Stomach smooth muscle (tissue), 2 donors: ENCODE data around the gene MAP3K3.

Source experiments
- H3K27ac ChIP-seq: one replicate; pipeline ENCODE4 v1.7.0; 2013; ENCODE audit warnings: mild to moderate bottlenecking, low read length, inconsistent platforms
- H3K27me3 ChIP-seq, 2 donors: one replicate each; pipeline ENCODE4 v1.7.0; 2013; ENCODE audit warnings: low read length in 2 of 2; ENCODE audit not compliant: insufficient read depth in 2 of 2, control insufficient read depth in 1 of 2
- H3K36me3 ChIP-seq, 2 donors: one replicate each; pipeline ENCODE4 v1.7.0; 2013; ENCODE audit warnings: low read length in 2 of 2; ENCODE audit not compliant: control insufficient read depth in 2 of 2, insufficient read depth in 2 of 2
- H3K4me1 ChIP-seq: one replicate; pipeline ENCODE4 v1.7.0; 2013; ENCODE audit warnings: low read length; ENCODE audit not compliant: control insufficient read depth, insufficient read depth
- H3K4me3 ChIP-seq, 2 donors: one replicate each; pipeline ENCODE4 v1.7.0; 2013; ENCODE audit warnings: low read length in 2 of 2
- H3K9ac ChIP-seq, 2 donors: one replicate each; pipeline ENCODE4 v1.7.0; 2013; ENCODE audit warnings: low read length in 2 of 2, mild to moderate bottlenecking in 1 of 2
- H3K9me3 ChIP-seq, 2 donors: one replicate each; pipeline ENCODE4 v1.7.0; 2013; ENCODE audit warnings: low read length in 2 of 2; ENCODE audit not compliant: control insufficient read depth in 2 of 2
- donor health status: healthy.
- donor health status: Pancreatic carcinoma.

MAP3K3 gene

GRCh38 chr17:63693411-63694113 is 71.3 kb downstream of the MAP3K3 start:
- no peak overlapping the region for H3K27ac ChIP-seq
- H3K27me3 ChIP-seq: no peaks in the 10 kb centered on the region
- no peak overlapping the region for H3K9ac ChIP-seq
- no peak overlapping the region for H3K4me3 ChIP-seq
- no peaks in the 10 kb centered on the region for H3K9me3 ChIP-seq
- H3K4me1 ChIP-seq: peaks cover 10% of the 10 kb centered on the region
- peaks cover 48 to 55% of the 10 kb centered on the region in 2 donors for H3K36me3 ChIP-seq

- Histone ChIP-seq H3K4me1 (peaks cover 18% of the 10 kb centered on the region), H3K9ac (no peak overlapping the region), H3K9me3 (no peaks in the 10 kb centered on the region), H3K4me3 (no peak overlapping the region), H3K27ac (peak overlapping the region; percentile 24), H3K36me3 (peaks cover 40 to 47% of the 10 kb centered on the region in 2 donors), H3K27me3 (no peaks in the 10 kb centered on the region)
These were observed 72.2 kb downstream of the MAP3K3 start for GRCh38 chr17:63694229-63694949.

GRCh38 chr17:63694950-63695773 is 72.9 kb downstream of the MAP3K3 start:
- Histone ChIP-seq H3K9me3 (no peaks in the 10 kb centered on the region), H3K4me3 (no peak overlapping the region), H3K36me3 (peaks cover 32 to 39% of the 10 kb centered on the region in 2 donors), H3K27ac (no peak overlapping the region), H3K9ac (no peak overlapping the region), H3K4me1 (peaks cover 20% of the 10 kb centered on the region), H3K27me3 (no peaks in the 10 kb centered on the region)

GRCh38 chr17:63695889-63696288 is 73.7 kb downstream of the MAP3K3 start:
- H3K27ac ChIP-seq: no peak overlapping the region

GRCh38 chr17:63696381-63696961 is 74.3 kb downstream of the MAP3K3 start:
- peak overlapping the region; percentile 11 for H3K27ac ChIP-seq
- no peaks in the 10 kb centered on the region for H3K27me3 ChIP-seq
- peaks cover 32% of the 10 kb centered on the region for H3K4me1 ChIP-seq
- no peaks in the 10 kb centered on the region for H3K9me3 ChIP-seq
- peaks cover 19 to 26% of the 10 kb centered on the region in 2 donors for H3K36me3 ChIP-seq
- no peak overlapping the region for H3K4me3 ChIP-seq
- H3K9ac ChIP-seq: no peak overlapping the region

More at GRCh38 chr17:63695889-63696288, 73.7 kb downstream of the MAP3K3 start:
- peaks cover 25 to 32% of the 10 kb centered on the region in 2 donors for H3K36me3 ChIP-seq
- no peaks in the 10 kb centered on the region for H3K27me3 ChIP-seq
- no peak overlapping the region for H3K9ac ChIP-seq
- no peaks in the 10 kb centered on the region for H3K9me3 ChIP-seq
- peaks cover 26% of the 10 kb centered on the region for H3K4me1 ChIP-seq
- no peak overlapping the region for H3K4me3 ChIP-seq

GRCh38 chr17:63697341-63698286 is 75.4 kb downstream of the MAP3K3 start:
- Histone ChIP-seq H3K36me3 (peaks cover 8 to 15% of the 10 kb centered on the region in 2 donors), H3K27me3 (no peaks in the 10 kb centered on the region), H3K27ac (peak overlapping the region; percentile 11), H3K4me3 (peak overlapping the region in 1 of 2 donors; percentile 15), H3K4me1 (peaks cover 33% of the 10 kb centered on the region), H3K9ac (no peak overlapping the region), H3K9me3 (no peaks in the 10 kb centered on the region)

- no peaks in the 10 kb centered on the region for H3K27me3 ChIP-seq
- H3K9ac ChIP-seq: no peak overlapping the region
- peaks cover 6 to 14% of the 10 kb centered on the region in 2 donors for H3K36me3 ChIP-seq
- no peaks in the 10 kb centered on the region for H3K9me3 ChIP-seq
- peak overlapping the region in 1 of 2 donors; percentile 29 for H3K4me3 ChIP-seq
- H3K4me1 ChIP-seq: peaks cover 33% of the 10 kb centered on the region
- no peak overlapping the region for H3K27ac ChIP-seq
These were observed 76.2 kb downstream of the MAP3K3 start for GRCh38 chr17:63698381-63698885.

GRCh38 chr17:63698886-63699637 is 76.8 kb downstream of the MAP3K3 start:
- Histone ChIP-seq H3K9ac (no peak overlapping the region), H3K27me3 (no peaks in the 10 kb centered on the region), H3K9me3 (no peaks in the 10 kb centered on the region), H3K4me3 (peak overlapping the region in 1 of 2 donors; percentile 29), H3K4me1 (peaks cover 33% of the 10 kb centered on the region), H3K27ac (no peak overlapping the region), H3K36me3 (peaks cover 9 to 13% of the 10 kb centered on the region in 2 donors)
